Measurements from ENCODE around the gene PLTP. TPM values are rescaled to one million over a fixed set of nuclear protein-coding genes. Genes with fewer than 3 reads are reported as not detected.

Gene PLTP
- total RNA-seq, 1 experiment from 2014 or later: 1.4 TPM

GRCh38 chr20:45857114-45857881 is 54.7 kb downstream of the PLTP start, which contains the start of the genes ACOT8 and ZSWIM3:
Gene ACOT8 (minus strand): TSS chr20:45857392. CDS start chr20:45857315, 77 bp downstream.
Gene ZSWIM3 (plus strand): TSS chr20:45857614. CDS start chr20:45857826, 212 bp downstream.
- no peak for TF ChIP-seq CTCF (IDR thresholded peaks at IDR 0.05; ENCODE audit: unreplicated experiment)
- H3K4me1 Mint-ChIP-seq (ENCODE audit: low read depth, unreplicated experiment): peaks cover 38% of the 10 kb centered on the region
- intact Hi-C loops (cut with micrococcal nuclease; ENCODE audit: unreplicated experiment): no loop called here
- H3K9me3 Mint-ChIP-seq (ENCODE audit: low read depth, unreplicated experiment): peaks cover 3% of the 10 kb centered on the region
- no peaks in the 10 kb centered on the region for H3K27me3 Mint-ChIP-seq (ENCODE audit: unreplicated experiment)
- H3K27ac Mint-ChIP-seq (ENCODE audit: unreplicated experiment): peak within 1 kb of the TSS; percentile 79
- BruUV-seq (replicated peaks): no TSS peak
- DNase-seq: peak; percentile 99
- CTCF ChIA-PET: interaction anchor here (0.6 to 1.5 kb wide), 4 partner anchors 10 to 517 kb away, joined by 3 to 6 read pairs (median 4); partner anchors contain the start of gene ZSWIM1
- peaks cover 26% of the 10 kb centered on the region for H3K36me3 Mint-ChIP-seq (ENCODE audit: insufficient read depth, unreplicated experiment)
- H3K4me3 Mint-ChIP-seq (ENCODE audit: low read depth, unreplicated experiment): peak within 1 kb of the TSS; percentile 94

DNA sequence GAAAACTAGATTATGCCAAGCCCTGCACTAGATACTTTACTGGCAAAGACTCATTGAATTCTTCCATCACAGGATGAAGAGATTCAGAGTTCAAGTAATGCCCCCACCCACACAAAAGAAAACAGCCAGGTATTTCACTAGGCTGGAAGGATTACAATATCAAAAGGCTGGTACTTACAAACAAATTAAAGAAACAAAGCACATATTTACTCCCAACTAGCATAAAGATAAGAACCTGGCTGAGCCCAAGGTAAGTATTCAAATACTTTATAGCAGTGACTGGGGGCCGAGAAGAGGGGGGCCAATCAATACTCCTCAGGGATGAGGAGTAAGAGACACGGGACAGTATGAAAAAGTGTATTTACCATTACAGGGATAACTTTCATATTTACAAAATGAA is 58.5 kb downstream of the PLTP start:
- Mint-ChIP-seq H3K27me3 (ENCODE audit: unreplicated experiment) (no peaks in the 10 kb centered on the region), H3K4me1 (ENCODE audit: low read depth, unreplicated experiment) (peaks cover 8% of the 10 kb centered on the region), H3K36me3 (ENCODE audit: insufficient read depth, unreplicated experiment) (peaks cover 26% of the 10 kb centered on the region), H3K4me3 (ENCODE audit: low read depth, unreplicated experiment) (no peak overlapping the region), H3K9me3 (ENCODE audit: low read depth, unreplicated experiment) (no peaks in the 10 kb centered on the region), H3K27ac (ENCODE audit: unreplicated experiment) (no peak overlapping the region)
- CTCF ChIA-PET: no interaction called here
- intact Hi-C loops (cut with micrococcal nuclease; ENCODE audit: unreplicated experiment): no loop called here
- no peak for DNase-seq
- no peak for TF ChIP-seq CTCF (IDR thresholded peaks at IDR 0.05; ENCODE audit: unreplicated experiment)
- BruUV-seq (replicated peaks): no TSS peak

- Mint-ChIP-seq H3K4me1 (ENCODE audit: low read depth, unreplicated experiment) (no peaks in the 10 kb centered on the region), H3K27me3 (ENCODE audit: unreplicated experiment) (no peaks in the 10 kb centered on the region), H3K9me3 (ENCODE audit: low read depth, unreplicated experiment) (no peaks in the 10 kb centered on the region), H3K36me3 (ENCODE audit: insufficient read depth, unreplicated experiment) (peaks cover 14% of the 10 kb centered on the region), H3K4me3 (ENCODE audit: low read depth, unreplicated experiment) (no peak overlapping the region), H3K27ac (ENCODE audit: unreplicated experiment) (no peak overlapping the region)
- CTCF ChIA-PET: interaction anchor here (0.7 kb wide), 1 partner anchor 568 kb away, joined by 3 read pairs; no protein-coding TSS in a partner anchor
- intact Hi-C loops (cut with micrococcal nuclease; ENCODE audit: unreplicated experiment): no loop called here
- TF ChIP-seq CTCF (IDR thresholded peaks at IDR 0.05; ENCODE audit: unreplicated experiment): no peak
- no TSS peak for BruUV-seq (replicated peaks)
- DNase-seq: no peak
Measured at GRCh38 chr20:45852326-45852725, 59.6 kb downstream of the PLTP start.

DNA sequence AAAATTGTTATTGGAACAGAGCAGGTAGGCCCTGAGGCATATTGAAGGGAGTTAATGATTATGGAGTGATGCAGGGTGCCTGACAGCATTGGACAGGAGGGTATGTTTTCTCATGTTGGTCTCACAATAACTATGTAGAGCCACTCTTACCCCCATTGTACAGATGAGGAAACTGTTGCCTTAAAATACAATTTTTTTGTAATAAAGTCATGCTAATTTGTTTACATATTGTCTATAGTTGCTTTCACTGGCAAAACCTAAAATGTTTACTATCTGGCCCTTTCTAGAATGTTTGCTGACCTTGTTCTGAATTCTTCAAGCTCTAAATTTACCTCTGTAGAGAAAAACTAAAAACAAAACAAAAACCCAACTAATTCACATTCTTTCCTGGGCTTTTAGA is 60.5 kb downstream of the PLTP start:
- Mint-ChIP-seq H3K9me3 (ENCODE audit: low read depth, unreplicated experiment) (no peaks in the 10 kb centered on the region), H3K4me3 (ENCODE audit: low read depth, unreplicated experiment) (no peak overlapping the region), H3K4me1 (ENCODE audit: low read depth, unreplicated experiment) (no peaks in the 10 kb centered on the region), H3K27me3 (ENCODE audit: unreplicated experiment) (no peaks in the 10 kb centered on the region), H3K27ac (ENCODE audit: unreplicated experiment) (no peak overlapping the region), H3K36me3 (ENCODE audit: insufficient read depth, unreplicated experiment) (peaks cover 8% of the 10 kb centered on the region)
- intact Hi-C loops (cut with micrococcal nuclease; ENCODE audit: unreplicated experiment): no loop called here
- TF ChIP-seq CTCF (IDR thresholded peaks at IDR 0.05; ENCODE audit: unreplicated experiment): no peak
- BruUV-seq (replicated peaks): no TSS peak
- DNase-seq: no peak
- CTCF ChIA-PET: interaction anchor here (0.7 kb wide), 1 partner anchor 567 kb away, joined by 3 read pairs; no protein-coding TSS in a partner anchor
